Natural killer cell treated with Interleukin-12 subunit alpha and Interleukin-12 subunit beta and Interleukin-15 and Interleukin-18, amount 100 ng/mL, for 72 hours (primary cell): Measurements from ENCODE around the gene CPB1. TPM values are rescaled to one million over a fixed set of nuclear protein-coding genes. Genes with fewer than 3 reads are reported as not detected.

ENCODE experiments used
- ATAC-seq, 2 donors: fragments of 150-1000 bp; cut with Tn5 transposase in 1 of 2; sonication (Bioruptor Pico), chemical (Tn5 transposase) in 1 of 2; 2 replicates each; pipeline ENCODE4 v1.10.0; 2021
- DNase-seq: peaks from one replicate; pipeline ENCODE4 v3.0.0; 2022; ENCODE audit warnings: low spot score
- H3K27ac Mint-ChIP-seq, 2 donors: 1 replicate in 1 of 2; 2 replicates in 1 of 2; pipeline ENCODE4 v1.8.0; 2022; ENCODE audit warnings: mixed read lengths in 2 of 2, mild to moderate bottlenecking in 1 of 2, moderate library complexity in 1 of 2
- H3K27me3 Mint-ChIP-seq, 2 donors: 1 replicate in 1 of 2; 2 replicates in 1 of 2; pipeline ENCODE4 v1.8.0; 2022; ENCODE audit warnings: mixed read lengths in 2 of 2
- H3K36me3 Mint-ChIP-seq: one replicate; pipeline ENCODE4 v1.8.0; 2022; ENCODE audit warnings: mixed read lengths
- H3K4me1 Mint-ChIP-seq, 2 donors: 1 replicate in 1 of 2; 2 replicates in 1 of 2; pipeline ENCODE4 v1.8.0; 2022; ENCODE audit warnings: low read depth in 2 of 2, mixed read lengths in 2 of 2, mild to moderate bottlenecking in 1 of 2
- H3K4me3 Mint-ChIP-seq: one replicate; pipeline ENCODE4 v1.8.0; 2022; ENCODE audit warnings: mixed read lengths
- H3K9me3 Mint-ChIP-seq: 2 replicates; pipeline ENCODE4 v1.8.0; 2022; ENCODE audit warnings: mixed read lengths
- total RNA-seq, 2 donors: library from RNA; stranded (reverse); gene quantifications; one replicate each; pipeline ENCODE4 v1.2.3, GENCODE V29; 2022

CPB1 gene
- total RNA-seq, 2 donors from 2014 or later, result not detected

DNA sequence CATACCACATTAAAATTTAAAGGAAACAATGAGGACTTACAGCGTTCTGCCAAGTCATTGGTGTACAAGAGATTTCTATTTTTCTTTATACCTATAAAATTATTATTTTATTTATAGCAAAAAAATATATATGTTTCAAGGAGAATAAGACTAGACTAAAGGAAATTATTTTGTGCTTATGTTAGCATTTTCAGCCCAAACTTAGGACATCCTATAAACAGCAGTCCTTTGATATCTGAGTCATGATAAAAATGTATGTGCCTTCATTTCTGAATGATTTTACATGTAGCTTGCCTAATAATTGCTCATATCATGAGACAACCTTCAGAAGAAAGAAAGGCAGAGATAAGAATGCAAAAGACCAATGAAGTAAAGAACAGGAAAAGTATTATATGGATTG, 20.8 kb downstream of the CPB1 start:
- Mint-ChIP-seq H3K27me3 (peaks cover 6 to 8% of the 10 kb centered on the region in 2 donors), H3K4me1 (no peaks in the 10 kb centered on the region), H3K36me3 (no peaks in the 10 kb centered on the region), H3K9me3 (no peaks in the 10 kb centered on the region), H3K27ac (no peak overlapping the region), H3K4me3 (no peak overlapping the region)
- DNase-seq, result no peak
- no peak for ATAC-seq

GRCh38 chr3:148852271-148852992, 24.8 kb downstream of the CPB1 start:
- H3K4me1 Mint-ChIP-seq, result no peaks in the 10 kb centered on the region
- H3K36me3 Mint-ChIP-seq, result no peaks in the 10 kb centered on the region
- H3K4me3 Mint-ChIP-seq, result no peak overlapping the region
- no peak overlapping the region for H3K27ac Mint-ChIP-seq
- DNase-seq (no peak), ATAC-seq (no peak)
- H3K9me3 Mint-ChIP-seq, result no peaks in the 10 kb centered on the region
- peaks cover 12 to 17% of the 10 kb centered on the region in 2 donors for H3K27me3 Mint-ChIP-seq

- DNase-seq (no peak), ATAC-seq (no peak)
- no peak overlapping the region for H3K4me3 Mint-ChIP-seq
- peaks cover 12 to 17% of the 10 kb centered on the region in 2 donors for H3K27me3 Mint-ChIP-seq
- H3K4me1 Mint-ChIP-seq, result no peaks in the 10 kb centered on the region
- no peak overlapping the region for H3K27ac Mint-ChIP-seq
- no peaks in the 10 kb centered on the region for H3K36me3 Mint-ChIP-seq
- H3K9me3 Mint-ChIP-seq, result no peaks in the 10 kb centered on the region
Measured at GRCh38 chr3:148853076-148853475, 25.5 kb downstream of the CPB1 start.

- ATAC-seq, result no peak
- H3K9me3 Mint-ChIP-seq, result no peaks in the 10 kb centered on the region
- H3K27ac Mint-ChIP-seq, result no peak overlapping the region
- no peaks in the 10 kb centered on the region for H3K4me1 Mint-ChIP-seq
- H3K4me3 Mint-ChIP-seq, result no peak overlapping the region
- DNase-seq, result no peak
- H3K36me3 Mint-ChIP-seq, result no peaks in the 10 kb centered on the region
- H3K27me3 Mint-ChIP-seq, result peaks cover 12 to 17% of the 10 kb centered on the region in 2 donors
Measured at GRCh38 chr3:148854061-148854460, 26.4 kb downstream of the CPB1 start.

- DNase-seq, result no peak
- H3K4me3 Mint-ChIP-seq, result no peak overlapping the region
- no peaks in the 10 kb centered on the region for H3K9me3 Mint-ChIP-seq
- H3K27ac Mint-ChIP-seq, result no peak overlapping the region
- H3K4me1 Mint-ChIP-seq, result no peaks in the 10 kb centered on the region
- no peak for ATAC-seq
- H3K36me3 Mint-ChIP-seq, result no peaks in the 10 kb centered on the region
- peaks cover 15 to 21% of the 10 kb centered on the region in 2 donors for H3K27me3 Mint-ChIP-seq
Measured at GRCh38 chr3:148856384-148856783, 28.8 kb downstream of the CPB1 start.

DNA sequence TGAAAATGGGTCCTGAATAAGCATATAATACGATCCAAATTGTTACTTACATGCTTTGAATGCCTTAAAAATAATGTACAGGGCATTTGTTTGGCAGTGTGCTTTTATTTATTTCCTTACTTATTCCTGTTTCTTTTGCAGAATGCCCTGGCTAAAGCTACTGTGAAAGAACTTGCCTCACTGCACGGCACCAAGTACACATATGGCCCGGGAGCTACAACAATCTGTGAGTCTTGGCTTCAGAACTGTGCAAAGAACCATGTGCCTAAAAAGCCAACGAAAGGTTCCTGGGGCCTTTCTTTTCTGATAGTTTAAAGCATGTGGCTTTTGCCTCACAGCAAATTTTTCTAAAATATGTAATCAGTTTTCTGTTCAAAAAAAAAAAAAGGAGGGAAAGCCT, 29.7 kb downstream of the CPB1 start:
- Mint-ChIP-seq H3K9me3 (no peaks in the 10 kb centered on the region), H3K27ac (no peak overlapping the region), H3K36me3 (no peaks in the 10 kb centered on the region), H3K4me3 (no peak overlapping the region), H3K4me1 (no peaks in the 10 kb centered on the region), H3K27me3 (peaks cover 16 to 21% of the 10 kb centered on the region in 2 donors)
- DNase-seq, result no peak
- ATAC-seq, result no peak

GRCh38 chr3:148861277-148861869, 33.8 kb downstream of the CPB1 start:
- DNase-seq (no peak), ATAC-seq (no peak)
- Mint-ChIP-seq H3K9me3 (no peaks in the 10 kb centered on the region), H3K4me3 (no peak overlapping the region), H3K27me3 (peaks cover 19 to 20% of the 10 kb centered on the region in 2 donors), H3K4me1 (no peaks in the 10 kb centered on the region), H3K27ac (no peak overlapping the region), H3K36me3 (no peaks in the 10 kb centered on the region)

- Mint-ChIP-seq H3K9me3 (no peaks in the 10 kb centered on the region), H3K27me3 (peaks cover 22 to 31% of the 10 kb centered on the region in 2 donors), H3K27ac (no peak overlapping the region), H3K4me3 (no peak overlapping the region), H3K4me1 (no peaks in the 10 kb centered on the region), H3K36me3 (no peaks in the 10 kb centered on the region)
- DNase-seq, result no peak
- ATAC-seq, result no peak
Measured at GRCh38 chr3:148863297-148863696, 35.7 kb downstream of the CPB1 start.

DNA sequence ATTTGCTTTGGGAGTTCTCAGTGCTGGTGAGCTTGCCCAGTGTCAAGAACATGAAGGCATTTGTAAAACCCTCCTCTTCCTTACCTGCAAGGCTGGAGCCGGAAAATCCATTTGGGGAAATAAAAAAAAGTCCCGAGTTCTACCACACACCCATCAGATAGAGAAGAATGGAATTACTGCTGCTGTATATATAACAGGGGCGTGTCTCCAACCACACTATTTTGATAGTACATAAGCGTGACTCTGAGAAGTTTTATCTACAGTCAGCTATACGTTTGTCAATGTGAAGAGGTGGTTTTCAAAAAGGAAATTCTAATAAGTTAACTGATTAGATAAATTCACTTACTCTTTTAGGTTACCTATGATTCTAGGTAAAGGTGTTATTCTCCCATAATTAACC, 36.2 kb downstream of the CPB1 start:
- H3K27me3 Mint-ChIP-seq, result peaks cover 22 to 31% of the 10 kb centered on the region in 2 donors
- ATAC-seq, result no peak
- H3K36me3 Mint-ChIP-seq, result no peaks in the 10 kb centered on the region
- H3K27ac Mint-ChIP-seq, result peak overlapping the region in 1 of 2 donors; percentile 34
- no peak for DNase-seq
- H3K9me3 Mint-ChIP-seq, result no peaks in the 10 kb centered on the region
- H3K4me3 Mint-ChIP-seq, result no peak overlapping the region
- no peaks in the 10 kb centered on the region for H3K4me1 Mint-ChIP-seq

GRCh38 chr3:148865049-148865448, 37.4 kb downstream of the CPB1 start, which contains the start of gene CPA3:
Gene CPA3, plus strand, starts transcription at chr3:148865296. Its CDS starts 12 bp downstream, at chr3:148865308.
- Mint-ChIP-seq H3K27me3 (peaks cover 22 to 31% of the 10 kb centered on the region in 2 donors), H3K4me1 (no peaks in the 10 kb centered on the region), H3K27ac (peak within 1 kb of the TSS in 1 of 2 donors; percentile 34), H3K36me3 (no peaks in the 10 kb centered on the region), H3K9me3 (no peaks in the 10 kb centered on the region), H3K4me3 (peak within 1 kb of the TSS; percentile 13)
- DNase-seq (no peak), ATAC-seq (no peak)

DNA sequence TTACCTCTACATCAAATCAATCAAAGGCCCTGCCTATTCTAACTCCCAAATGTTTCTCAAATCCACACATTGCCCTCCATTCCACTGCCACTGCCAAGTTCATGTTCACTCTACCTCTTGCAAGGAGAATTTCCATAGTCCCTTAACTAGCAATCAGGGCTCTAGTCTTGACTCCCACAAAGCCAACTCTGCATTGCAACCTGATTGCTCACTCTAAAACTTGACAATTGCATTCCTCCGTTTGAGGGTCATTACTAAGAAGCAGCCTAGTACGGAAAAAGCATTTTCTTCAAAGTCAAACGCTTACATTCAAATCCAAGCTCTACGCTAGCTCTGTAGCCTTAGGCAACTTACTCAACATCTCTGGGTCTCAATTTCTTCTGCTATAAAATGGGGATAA, 38.6 kb downstream of the CPB1 start:
- Mint-ChIP-seq H3K27ac (no peak overlapping the region), H3K4me3 (peak overlapping the region; percentile 13), H3K36me3 (no peaks in the 10 kb centered on the region), H3K4me1 (no peaks in the 10 kb centered on the region), H3K9me3 (no peaks in the 10 kb centered on the region), H3K27me3 (peaks cover 18 to 25% of the 10 kb centered on the region in 2 donors)
- no peak for ATAC-seq
- no peak for DNase-seq

DNA sequence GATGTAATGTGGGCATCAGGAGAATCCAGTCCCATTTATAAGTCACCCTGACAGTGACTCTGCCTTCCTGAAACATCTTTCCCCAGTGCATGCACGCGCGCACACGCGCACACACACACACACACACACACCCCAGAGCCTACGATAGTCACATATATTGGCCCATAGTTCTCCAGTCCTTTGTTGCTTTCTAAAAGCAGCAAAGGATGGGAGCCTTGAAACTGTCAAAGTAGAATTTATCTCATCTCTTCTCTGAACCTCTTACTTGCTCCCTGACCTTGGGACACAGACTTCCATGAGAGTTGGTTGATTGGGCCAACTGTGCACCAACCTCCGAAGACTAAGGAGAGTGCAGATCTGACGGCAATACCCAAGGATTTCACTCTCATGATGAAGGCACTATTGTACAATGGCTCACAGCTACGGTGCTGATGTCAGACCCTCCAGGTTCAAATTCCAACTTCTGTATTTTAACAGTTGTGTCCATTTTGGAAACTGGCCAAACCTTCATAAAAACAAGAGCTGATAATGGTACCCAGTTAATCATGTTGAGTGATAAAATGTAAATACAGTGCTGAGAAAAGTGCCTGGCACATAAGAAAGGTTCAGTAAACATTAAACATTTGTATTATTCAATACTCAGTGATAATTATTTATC, 45.8 kb downstream of the CPB1 start:
- H3K27me3 Mint-ChIP-seq, result peaks cover 0 to 10% of the 10 kb centered on the region in 2 donors
- H3K36me3 Mint-ChIP-seq, result no peaks in the 10 kb centered on the region
- no peaks in the 10 kb centered on the region for H3K9me3 Mint-ChIP-seq
- H3K27ac Mint-ChIP-seq, result no peak overlapping the region
- no peaks in the 10 kb centered on the region for H3K4me1 Mint-ChIP-seq
- no peak overlapping the region for H3K4me3 Mint-ChIP-seq
- DNase-seq, result no peak
- ATAC-seq, result peak in 1 of 2 donors; percentile 28

DNA sequence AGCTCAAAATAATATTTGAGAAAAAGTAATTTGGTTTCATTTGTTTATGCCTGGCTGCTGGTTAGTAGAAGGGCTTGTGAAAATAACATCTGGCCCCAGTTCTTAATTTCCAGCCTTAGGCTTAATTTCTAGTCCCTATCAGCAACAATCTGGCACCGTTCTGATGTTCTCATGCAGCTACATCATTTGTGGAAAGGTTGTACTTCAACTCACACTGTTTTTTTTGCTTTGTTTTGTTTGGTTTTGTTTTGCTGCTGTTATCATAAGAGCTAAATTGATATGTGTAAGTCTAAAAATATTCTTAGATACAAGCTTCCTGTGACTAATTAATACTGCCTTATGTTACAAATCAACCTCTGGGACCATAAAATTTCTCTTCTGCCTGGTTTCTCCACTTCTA, 46.4 kb downstream of the CPB1 start:
- no peak for DNase-seq
- no peak for ATAC-seq
- H3K36me3 Mint-ChIP-seq, result no peaks in the 10 kb centered on the region
- no peak overlapping the region for H3K4me3 Mint-ChIP-seq
- no peaks in the 10 kb centered on the region for H3K9me3 Mint-ChIP-seq
- H3K27me3 Mint-ChIP-seq, result peaks cover 3 to 10% of the 10 kb centered on the region in 2 donors
- no peaks in the 10 kb centered on the region for H3K4me1 Mint-ChIP-seq
- no peak overlapping the region for H3K27ac Mint-ChIP-seq

- no peaks in the 10 kb centered on the region for H3K36me3 Mint-ChIP-seq
- peaks cover 10% of the 10 kb centered on the region in 2 donors for H3K27me3 Mint-ChIP-seq
- no peak overlapping the region for H3K4me3 Mint-ChIP-seq
- H3K4me1 Mint-ChIP-seq, result no peaks in the 10 kb centered on the region
- DNase-seq, result no peak
- H3K9me3 Mint-ChIP-seq, result no peaks in the 10 kb centered on the region
- ATAC-seq, result peak in 1 of 2 donors; percentile 61
- H3K27ac Mint-ChIP-seq, result no peak overlapping the region
Measured at GRCh38 chr3:148878095-148878494, 50.5 kb downstream of the CPB1 start.
